WTC11 (cell line): ENCODE results near the gene PRKCB. TPM values are rescaled to one million over a fixed set of nuclear protein-coding genes. Genes with fewer than 3 reads are reported as not detected.

ENCODE experiments used
- ATAC-seq: fragments of 200-7000 bp; cut with Tn5 transposase; 2 replicates; pipeline ENCODE4 v1.10.0; 2021; ENCODE audit warnings: mild to moderate bottlenecking, moderate library complexity
- CTCF ChIA-PET: fragments of 300-600 bp; sonication (Branson Sonifier 250); formaldehyde crosslinking; loops from one replicate; lab custom pipeline; 2021; ENCODE audit warnings: antibody characterized with exemption; lab: Charles Lee
- POLR2A ChIA-PET: fragments of 350-600 bp; sonication (Branson Sonifier 250); formaldehyde crosslinking; loops from one replicate; lab custom pipeline; 2021; ENCODE audit warnings: antibody characterized with exemption; lab: Charles Lee
- DNase-seq: peaks from one replicate; pipeline ENCODE4 v3.0.0; 2021; ENCODE audit warnings: low spot score
- H3K27ac Mint-ChIP-seq: 2 replicates; pipeline ENCODE4 v1.8.0; 2021; ENCODE audit warnings: mixed read lengths
- H3K27me3 Mint-ChIP-seq: 2 replicates; pipeline ENCODE4 v1.8.0; 2021; ENCODE audit warnings: low read depth, mild to moderate bottlenecking, moderate library complexity, mixed read lengths
- H3K36me3 Mint-ChIP-seq: 2 replicates; pipeline ENCODE4 v1.8.0; 2021; ENCODE audit warnings: mixed read lengths
- H3K4me1 Mint-ChIP-seq: 2 replicates; pipeline ENCODE4 v1.8.0; 2022; ENCODE audit warnings: mixed read lengths
- H3K4me3 Mint-ChIP-seq: 2 replicates; pipeline ENCODE4 v1.8.0; 2021; ENCODE audit warnings: mild to moderate bottlenecking, moderate library complexity, mixed read lengths
- H3K9me3 Mint-ChIP-seq: 2 replicates; pipeline ENCODE4 v1.8.0; 2021; ENCODE audit warnings: mixed read lengths
- ATF2 ChIP-seq: sonication (generic); formaldehyde crosslinking; IDR thresholded peaks from 2 replicates; pipeline ENCODE4 v1.8.1; 2022; ENCODE audit warnings: low read depth, missing genetic modification reagents, borderline replicate concordance
- ATF6 ChIP-seq: sonication (generic); formaldehyde crosslinking; IDR thresholded peaks from 2 replicates; pipeline ENCODE4 v1.8.1; 2023; ENCODE audit warnings: mild to moderate bottlenecking, missing genetic modification reagents
- CBFB ChIP-seq: sonication (generic); formaldehyde crosslinking; IDR thresholded peaks from 2 replicates; pipeline ENCODE4 v1.8.1; 2022; ENCODE audit warnings: mild to moderate bottlenecking, low read depth, missing genetic modification reagents
- ESRRA ChIP-seq: sonication (generic); formaldehyde crosslinking; IDR thresholded peaks from 2 replicates; pipeline ENCODE4 v1.8.1; 2022; ENCODE audit warnings: mild to moderate bottlenecking, missing genetic modification reagents, borderline replicate concordance
- FOXP4 ChIP-seq: sonication (generic); formaldehyde crosslinking; IDR thresholded peaks from 2 replicates; pipeline ENCODE4 v1.8.0; 2022; ENCODE audit warnings: mild to moderate bottlenecking, missing genetic modification reagents
- JAZF1 ChIP-seq: fragments of 250-450 bp; sonication (Bioruptor Pico); IDR thresholded peaks from 2 replicates; pipeline ENCODE4 v1.9.0; 2021; ENCODE audit warnings: moderate library complexity, mild to moderate bottlenecking, inconsistent platforms
- MXD4 ChIP-seq: fragments of 250-450 bp; sonication (Bioruptor Pico); IDR thresholded peaks from 2 replicates; pipeline ENCODE4 v1.8.0; 2021; ENCODE audit warnings: mild to moderate bottlenecking, moderate library complexity, borderline replicate concordance
- OVOL2 ChIP-seq: fragments of 250-450 bp; sonication (Bioruptor Pico); IDR thresholded peaks from 2 replicates; pipeline ENCODE4 v1.9.0; 2021; ENCODE audit warnings: mild to moderate bottlenecking, borderline replicate concordance
- PRRX2 ChIP-seq: fragments of 250-450 bp; sonication (Bioruptor Pico); IDR thresholded peaks from 2 replicates; pipeline ENCODE4 v1.8.0; 2021; ENCODE audit warnings: mild to moderate bottlenecking
- ZMAT4 ChIP-seq: fragments of 250-450 bp; sonication (Bioruptor Pico); IDR thresholded peaks from 2 replicates; pipeline ENCODE4 v1.9.0; 2021; ENCODE audit warnings: mild to moderate bottlenecking
- ZNF423 ChIP-seq: fragments of 250-450 bp; sonication (Bioruptor Pico); IDR thresholded peaks from 2 replicates; pipeline ENCODE4 v2.1.2; 2022; ENCODE audit warnings: mild to moderate bottlenecking, moderate library complexity
- total RNA-seq: library from RNA; stranded (reverse); gene quantifications from 3 replicates; pipeline ENCODE4 v1.2.3, GENCODE V29; 2021
- TF ChIP-seq, protein P1 (sequence below): sonication (generic); formaldehyde crosslinking; conservative IDR thresholded peaks from 2 replicates; pipeline ENCODE4 v1.8.1; 2022; ENCODE audit warnings: mild to moderate bottlenecking, missing genetic modification reagents
- TF ChIP-seq, protein P2 (sequence below): sonication (generic); formaldehyde crosslinking; IDR thresholded peaks from 2 replicates; pipeline ENCODE4 v1.8.1; 2023; ENCODE audit warnings: mild to moderate bottlenecking, missing genetic modification reagents, borderline replicate concordance

PRKCB gene
- total RNA-seq, 1 experiment from 2014 or later, result 6.9 TPM

DNA sequence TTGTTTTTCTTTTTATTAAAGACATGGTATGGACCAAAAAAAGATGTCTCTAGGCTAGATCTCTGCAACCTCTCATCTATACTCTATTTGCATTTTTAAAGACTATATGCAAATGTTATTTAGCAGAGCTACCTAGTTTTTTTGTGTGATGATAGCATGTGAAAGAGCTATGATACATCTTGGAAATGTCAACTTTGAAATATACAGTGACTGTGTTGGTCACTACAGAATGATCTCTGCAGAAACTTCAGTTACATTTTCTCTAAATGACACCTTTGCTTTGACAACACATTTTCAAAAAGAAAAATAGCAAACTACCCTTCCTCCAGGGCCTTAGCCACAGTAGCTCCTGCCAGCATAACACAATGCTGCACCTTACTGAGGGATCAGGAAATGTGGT, 86.6 kb downstream of the PRKCB start (continued):
- TF ChIP-seq FOXP4 (CRISPR knock-in tag), result no peak
- TF ChIP-seq ATF6, result no peak
- TF ChIP-seq ESRRA (CRISPR knock-in tag), result no peak
- no peak for TF ChIP-seq ZMAT4 (CRISPR knock-in tag)
- no peak for TF ChIP-seq ZNF423 (CRISPR knock-in tag)

DNA sequence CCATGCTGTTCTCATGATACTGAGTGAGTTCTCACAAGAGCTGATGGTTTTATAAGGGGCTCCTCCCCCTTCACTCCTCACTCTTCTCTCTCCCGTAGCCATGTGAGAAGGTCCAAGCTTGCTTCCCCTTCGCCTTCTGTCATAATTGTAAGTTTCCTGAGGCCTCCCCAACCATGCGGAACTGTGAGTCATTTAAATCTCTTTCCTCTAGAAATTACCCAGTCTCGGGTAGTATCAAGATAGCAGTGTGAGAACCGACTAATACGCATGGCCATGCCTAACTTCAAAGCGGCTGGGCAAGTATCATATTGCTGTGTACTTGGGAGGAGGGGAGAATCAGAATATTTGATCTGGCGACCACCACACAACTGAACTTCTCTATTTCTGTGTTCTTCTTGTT, 88.3 kb downstream of the PRKCB start:
- DNase-seq (no peak), ATAC-seq (no peak)
- Mint-ChIP-seq H3K4me3 (no peak overlapping the region), H3K36me3 (no peaks in the 10 kb centered on the region), H3K4me1 (peaks cover 22% of the 10 kb centered on the region), H3K27ac (no peak overlapping the region), H3K27me3 (no peaks in the 10 kb centered on the region), H3K9me3 (no peaks in the 10 kb centered on the region)
- POLR2A ChIA-PET, result no interaction called here
- TF ChIP-seq ATF2 (CRISPR knock-in tag) (no peak), OVOL2 (CRISPR knock-in tag) (no peak), ZMAT4 (CRISPR knock-in tag) (no peak), MXD4 (CRISPR knock-in tag) (no peak), PRRX2 (CRISPR knock-in tag) (no peak), JAZF1 (CRISPR knock-in tag) (no peak), CBFB (CRISPR knock-in tag) (no peak)
- TF ChIP-seq, protein P1, sequence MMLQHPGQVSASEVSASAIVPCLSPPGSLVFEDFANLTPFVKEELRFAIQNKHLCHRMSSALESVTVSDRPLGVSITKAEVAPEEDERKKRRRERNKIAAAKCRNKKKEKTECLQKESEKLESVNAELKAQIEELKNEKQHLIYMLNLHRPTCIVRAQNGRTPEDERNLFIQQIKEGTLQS, result no peak
- TF ChIP-seq, protein P2, sequence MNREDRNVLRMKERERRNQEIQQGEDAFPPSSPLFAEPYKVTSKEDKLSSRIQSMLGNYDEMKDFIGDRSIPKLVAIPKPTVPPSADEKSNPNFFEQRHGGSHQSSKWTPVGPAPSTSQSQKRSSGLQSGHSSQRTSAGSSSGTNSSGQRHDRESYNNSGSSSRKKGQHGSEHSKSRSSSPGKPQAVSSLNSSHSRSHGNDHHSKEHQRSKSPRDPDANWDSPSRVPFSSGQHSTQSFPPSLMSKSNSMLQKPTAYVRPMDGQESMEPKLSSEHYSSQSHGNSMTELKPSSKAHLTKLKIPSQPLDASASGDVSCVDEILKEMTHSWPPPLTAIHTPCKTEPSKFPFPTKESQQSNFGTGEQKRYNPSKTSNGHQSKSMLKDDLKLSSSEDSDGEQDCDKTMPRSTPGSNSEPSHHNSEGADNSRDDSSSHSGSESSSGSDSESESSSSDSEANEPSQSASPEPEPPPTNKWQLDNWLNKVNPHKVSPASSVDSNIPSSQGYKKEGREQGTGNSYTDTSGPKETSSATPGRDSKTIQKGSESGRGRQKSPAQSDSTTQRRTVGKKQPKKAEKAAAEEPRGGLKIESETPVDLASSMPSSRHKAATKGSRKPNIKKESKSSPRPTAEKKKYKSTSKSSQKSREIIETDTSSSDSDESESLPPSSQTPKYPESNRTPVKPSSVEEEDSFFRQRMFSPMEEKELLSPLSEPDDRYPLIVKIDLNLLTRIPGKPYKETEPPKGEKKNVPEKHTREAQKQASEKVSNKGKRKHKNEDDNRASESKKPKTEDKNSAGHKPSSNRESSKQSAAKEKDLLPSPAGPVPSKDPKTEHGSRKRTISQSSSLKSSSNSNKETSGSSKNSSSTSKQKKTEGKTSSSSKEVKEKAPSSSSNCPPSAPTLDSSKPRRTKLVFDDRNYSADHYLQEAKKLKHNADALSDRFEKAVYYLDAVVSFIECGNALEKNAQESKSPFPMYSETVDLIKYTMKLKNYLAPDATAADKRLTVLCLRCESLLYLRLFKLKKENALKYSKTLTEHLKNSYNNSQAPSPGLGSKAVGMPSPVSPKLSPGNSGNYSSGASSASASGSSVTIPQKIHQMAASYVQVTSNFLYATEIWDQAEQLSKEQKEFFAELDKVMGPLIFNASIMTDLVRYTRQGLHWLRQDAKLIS (CRISPR knock-in tag), result no peak
- CTCF ChIA-PET, result no interaction called here
